Measurements from ENCODE around the gene OBSL1. TPM values are rescaled to one million over a fixed set of nuclear protein-coding genes. Genes with fewer than 3 reads are reported as not detected.

The OBSL1 gene
- total and polyA plus RNA-seq, 2 donors (not counting 1 experiment from before 2014, with no cell fraction given), result not detected

GRCh38 chr2:219575566-219576504 is 4.5 kb upstream of the OBSL1 start:
- no peak overlapping the region for H2AFZ ChIP-seq (ENCODE audit: insufficient read depth, low read depth, low read length, poor library complexity, severe bottlenecking)
- H3K9ac ChIP-seq (ENCODE audit: low read length), result no peak overlapping the region
- Mint-ChIP-seq H3K4me3 (no peak overlapping the region), H3K9me3 (ENCODE audit: insufficient read depth) (no peaks in the 10 kb centered on the region), H3K4me1 (peaks cover 2% of the 10 kb centered on the region), H3K27me3 (peaks cover 48% of the 10 kb centered on the region), H3K27ac (no peak overlapping the region)
- no peaks in the 10 kb centered on the region for H3K9me3 ChIP-seq (ENCODE audit: control extremely low read depth in 1 of 3, control insufficient read depth in 2 of 3, insufficient read depth in 1 of 3, low read length in 2 of 3)
- 90% methylated on average over 4 of the region's 6 CpGs for WGBS (ENCODE audit: insufficient coverage)
- POLR2A ChIA-PET, result no interaction called here
- peaks cover 0 to 34% (median 13%) of the 10 kb centered on the region in 4 experiments for H3K27me3 ChIP-seq (replicated peaks in 1 of 4; ENCODE audit: control extremely low read depth in 1 of 4, control insufficient read depth in 3 of 4, insufficient read depth in 4 of 4, low read length in 3 of 4)
- TF ChIP-seq EZH2 (IDR thresholded peaks at IDR 0.05; ENCODE audit: borderline replicate concordance, insufficient read depth, low read depth, low read length, poor library complexity, severe bottlenecking) (no peak), CTCF (IDR thresholded peaks at IDR 0.05) (no peak)
- peaks cover 4 to 5% of the 10 kb centered on the region in 2 donors for H3K4me1 ChIP-seq (ENCODE audit: control insufficient read depth in 2 of 2, insufficient read depth in 2 of 2, low read length in 2 of 2)
- intact Hi-C loops (cut with micrococcal nuclease), result no loop called here
- no peaks in the 10 kb centered on the region for H3K36me3 ChIP-seq (replicated peaks in 1 of 2; ENCODE audit: control extremely low read depth in 1 of 2, control insufficient read depth in 1 of 2, extremely low read depth in 1 of 2, insufficient read depth in 2 of 2, low read length in 1 of 2)
- ATAC-seq (ENCODE audit: low read depth) (no peak), DNase-seq (no peak)
- H3K4me3 ChIP-seq (ENCODE audit: control extremely low read depth in 1 of 5, extremely low read depth in 1 of 5, insufficient read depth in 1 of 5, low read depth in 2 of 5, low read length in 4 of 5), result no peak overlapping the region
- no peaks in the 10 kb centered on the region for H3K79me2 ChIP-seq (ENCODE audit: control insufficient read depth, insufficient read depth, low read length)
- no peak overlapping the region for H3K27ac ChIP-seq (ENCODE audit: low read length in 2 of 2)
- no peak overlapping the region for H3K4me2 ChIP-seq (replicated peaks; ENCODE audit: low read depth, low read length, poor library complexity, severe bottlenecking)
- CTCF ChIA-PET, result interaction anchor here (1.2 kb wide), 1 partner anchor 16 kb away, joined by 3 read pairs; no protein-coding TSS in a partner anchor
- H4K20me1 ChIP-seq (ENCODE audit: control insufficient read depth, insufficient read depth, low read length, poor library complexity, severe bottlenecking), result no peaks in the 10 kb centered on the region
